EL (cell line): Measurements from ENCODE around the gene ADCY9.
A peak's percentile ranks its signal among the peaks of the same experiment; 100 is the strongest.

Experiments
- DNase-seq: peaks from one replicate; pipeline ENCODE4 v3.0.0-alpha.2; 2016

ADCY9 gene

DNA sequence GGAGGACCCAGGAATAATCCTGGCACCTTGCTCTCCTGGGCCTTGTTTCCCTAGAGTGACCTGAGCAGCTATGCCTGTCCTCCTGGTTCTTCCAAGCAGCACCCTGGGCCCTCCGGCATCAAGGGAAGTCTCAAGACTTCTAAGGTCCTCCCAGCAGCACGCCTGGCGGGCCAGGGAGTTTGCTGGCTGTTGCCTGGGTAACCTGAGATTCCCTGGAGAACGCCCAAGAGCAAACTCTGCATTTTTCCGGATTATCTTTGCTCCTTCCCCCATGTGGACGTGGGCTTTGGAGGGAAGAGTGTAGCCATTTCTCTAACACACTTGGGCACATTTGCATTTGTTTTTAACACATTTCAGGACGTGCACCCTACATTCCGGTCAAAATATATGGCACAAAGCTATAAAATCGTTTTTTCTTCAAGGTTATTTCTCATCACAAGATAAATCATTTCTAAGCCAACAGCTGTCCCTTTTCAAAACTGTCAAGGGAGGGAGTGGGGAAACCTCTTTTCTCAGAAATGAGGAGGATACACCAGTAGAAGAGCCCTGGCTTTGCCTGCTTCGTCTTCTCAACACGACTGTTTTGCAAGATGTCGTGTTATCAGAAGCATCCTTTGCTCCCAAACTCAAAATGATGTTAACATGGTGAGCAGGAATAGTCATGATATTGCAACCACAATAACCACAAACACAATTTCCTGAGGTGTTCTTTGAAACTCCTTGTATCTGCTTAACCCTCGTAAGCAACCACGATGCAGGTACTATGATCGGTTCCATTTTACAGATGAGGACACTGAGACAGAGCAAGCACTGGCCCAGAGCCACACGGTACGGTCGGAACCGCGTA is 116.5 kb downstream of the ADCY9 start:
- DNase-seq, result peak; percentile 64

DNA sequence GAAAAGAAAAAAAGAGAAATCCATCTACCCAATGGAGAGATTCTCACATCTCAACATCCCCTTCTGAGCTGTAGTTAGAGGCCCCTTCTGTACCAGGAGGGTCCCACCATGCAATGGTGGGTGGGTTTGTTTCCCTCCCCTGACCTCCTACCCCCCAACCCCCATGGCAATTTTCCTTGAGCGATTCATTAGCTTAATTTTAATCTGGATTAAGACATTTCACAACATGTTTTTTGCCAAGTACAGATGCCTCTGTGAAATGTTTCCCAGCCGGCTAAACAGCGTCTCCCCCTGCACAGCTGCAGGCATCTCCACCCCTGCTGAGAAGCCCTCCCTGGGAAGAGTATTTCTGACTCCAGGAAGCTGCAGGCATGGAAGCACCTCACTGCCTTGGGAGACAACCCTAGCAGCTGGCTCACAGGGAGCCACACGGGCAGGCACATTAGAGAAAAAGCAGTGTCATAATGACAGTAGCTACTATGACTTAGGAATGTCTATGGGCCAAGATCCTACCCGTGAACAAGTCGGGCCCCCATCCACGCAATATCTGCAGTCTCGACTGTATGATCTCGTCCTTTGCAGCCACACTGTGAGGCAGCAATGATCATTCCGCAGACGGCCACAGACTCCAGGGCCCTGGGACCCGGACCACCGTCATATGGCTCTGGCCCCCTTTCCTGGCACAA is 117.3 kb downstream of the ADCY9 start:
- peak; percentile 65 for DNase-seq

DNA sequence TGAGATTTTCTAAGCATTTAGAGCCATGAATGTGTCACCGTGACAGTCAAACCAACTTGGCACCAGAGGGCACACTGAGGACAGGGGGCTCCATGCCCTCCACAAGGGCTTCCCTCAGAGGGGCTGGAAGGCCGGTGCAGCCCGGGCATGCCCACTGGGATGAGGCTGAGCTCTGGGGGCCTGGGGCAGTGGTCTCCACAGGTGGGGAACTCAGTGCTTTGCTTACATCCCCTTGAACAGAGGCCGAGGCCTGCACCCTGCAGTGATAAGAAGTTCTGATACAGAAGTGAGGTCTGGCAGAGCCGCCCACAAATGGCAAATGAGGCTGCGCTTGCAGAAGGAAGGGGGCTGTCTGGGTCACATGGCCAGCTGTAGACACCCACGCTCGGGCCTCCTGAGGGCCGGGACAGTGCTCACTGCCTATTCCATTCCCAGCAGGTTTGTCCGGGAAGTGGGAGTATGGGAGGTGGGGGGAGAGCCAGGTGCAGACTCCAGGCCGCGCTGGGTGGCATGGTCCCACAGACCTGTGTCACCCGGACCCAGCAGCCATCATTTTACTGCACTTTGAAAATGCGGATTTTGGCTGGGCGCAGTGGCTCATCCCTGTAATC is 118.9 kb downstream of the ADCY9 start:
- no peak for DNase-seq

DNA sequence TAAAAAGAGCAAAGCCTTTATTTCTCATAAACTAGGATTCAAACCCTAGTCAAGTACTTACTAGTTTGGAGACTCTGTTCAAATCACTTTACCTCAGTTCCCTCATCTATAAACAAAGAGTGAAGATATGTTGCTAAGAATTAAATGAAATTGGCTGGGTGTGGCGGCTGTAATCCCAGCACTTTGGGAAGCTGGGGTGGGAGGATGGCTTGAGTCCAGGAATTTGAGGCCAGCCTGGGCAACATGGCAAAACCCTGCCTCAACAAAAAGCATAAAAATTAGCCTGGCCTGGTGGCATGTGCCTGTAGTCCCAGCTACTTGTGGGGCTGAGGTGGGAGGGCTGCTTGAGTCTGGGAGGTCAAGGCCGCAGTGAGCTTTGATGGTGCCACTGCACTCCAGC is 121.2 kb downstream of the ADCY9 start:
- no peak for DNase-seq

DNA sequence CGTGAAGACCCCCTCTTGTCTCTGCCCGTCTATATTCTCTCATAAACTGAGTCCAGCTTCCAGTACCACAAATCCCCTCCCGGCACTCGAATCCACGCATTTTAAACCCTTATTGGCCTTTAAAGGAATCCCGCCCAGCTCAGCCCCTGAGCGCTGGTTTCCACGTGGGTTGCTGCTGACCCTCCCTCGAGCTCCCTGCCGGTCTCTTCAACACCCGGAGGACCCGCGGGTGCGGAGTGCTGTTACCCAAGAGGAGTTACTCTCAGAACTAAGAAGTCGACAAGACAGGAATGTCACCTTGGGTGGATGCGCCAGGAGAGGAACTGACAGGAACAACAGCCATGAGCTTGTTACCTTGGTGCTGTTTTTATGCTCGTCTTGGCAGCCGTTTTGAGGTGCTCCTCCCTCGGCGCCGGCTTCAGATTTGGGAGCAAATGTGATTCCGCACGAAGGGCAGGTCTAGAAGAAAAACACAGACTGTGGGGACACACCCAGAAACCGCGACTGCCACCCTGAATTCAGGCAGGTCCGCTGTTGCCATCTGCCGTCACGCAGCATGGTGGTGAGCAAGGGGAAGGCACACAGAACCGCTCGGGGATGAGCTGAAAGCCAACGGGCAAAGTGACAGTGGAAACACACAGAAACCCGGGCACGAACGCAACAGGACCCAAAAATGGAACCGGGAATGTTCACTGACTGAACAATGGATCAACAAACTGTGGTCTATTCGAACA is 123.0 kb downstream of the ADCY9 start:
- DNase-seq, result no peak

DNA sequence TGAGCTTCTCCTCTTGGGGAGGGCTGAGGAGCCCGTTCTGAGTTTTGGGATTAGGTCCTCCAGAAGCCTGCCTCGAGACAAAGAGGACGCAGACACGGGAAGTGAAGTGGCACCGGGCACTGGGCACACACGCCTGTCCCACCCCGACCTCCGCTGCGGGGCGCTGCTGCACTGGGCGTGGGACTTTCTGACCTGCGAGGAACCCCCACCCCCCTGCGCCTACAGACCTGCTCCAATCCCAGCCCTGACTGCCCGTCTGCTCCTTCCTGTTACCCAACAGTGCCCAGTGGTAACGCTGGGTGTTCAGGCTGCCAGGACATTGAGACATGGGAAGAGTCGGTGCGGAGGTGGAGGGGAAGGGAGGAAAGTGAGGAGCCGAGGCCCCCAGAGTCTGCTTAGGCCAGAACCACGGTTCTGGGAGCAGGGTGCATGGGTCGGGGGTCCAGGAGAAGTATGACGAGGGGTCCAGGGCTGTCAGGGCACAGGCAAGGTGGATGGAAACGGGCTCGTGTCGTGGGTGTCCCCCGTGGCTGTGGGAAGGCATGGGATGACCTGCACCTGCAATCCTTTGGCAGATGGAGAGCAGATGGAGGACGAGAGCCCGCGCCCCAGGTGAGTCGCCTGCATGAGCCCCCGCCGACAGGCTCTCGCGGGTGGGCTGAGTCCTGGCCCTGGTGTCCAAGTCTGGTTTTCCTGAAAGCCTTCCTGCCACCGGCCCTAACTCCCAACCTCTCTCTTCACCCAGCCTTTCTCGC is 123.8 kb downstream of the ADCY9 start:
- no peak for DNase-seq

DNA sequence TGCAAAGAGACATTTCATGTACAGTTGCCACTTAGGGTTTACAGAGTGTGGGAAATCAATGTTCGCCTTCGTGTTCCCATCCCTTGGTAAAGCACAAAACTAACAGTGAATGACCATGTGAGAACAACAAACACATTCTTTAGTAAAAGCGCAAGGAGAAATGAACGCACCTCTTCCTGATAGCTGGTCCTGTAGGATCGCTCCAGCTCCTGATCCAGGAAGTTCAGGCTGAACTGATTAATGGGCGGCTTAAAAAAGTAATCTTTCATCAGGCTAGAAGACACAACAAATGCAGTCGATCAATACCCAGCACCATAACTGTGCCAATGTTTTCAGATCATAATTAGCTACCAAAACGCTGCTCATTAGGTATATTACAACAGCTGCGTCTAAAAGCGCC is 127.4 kb downstream of the ADCY9 start:
- DNase-seq, result no peak

DNA sequence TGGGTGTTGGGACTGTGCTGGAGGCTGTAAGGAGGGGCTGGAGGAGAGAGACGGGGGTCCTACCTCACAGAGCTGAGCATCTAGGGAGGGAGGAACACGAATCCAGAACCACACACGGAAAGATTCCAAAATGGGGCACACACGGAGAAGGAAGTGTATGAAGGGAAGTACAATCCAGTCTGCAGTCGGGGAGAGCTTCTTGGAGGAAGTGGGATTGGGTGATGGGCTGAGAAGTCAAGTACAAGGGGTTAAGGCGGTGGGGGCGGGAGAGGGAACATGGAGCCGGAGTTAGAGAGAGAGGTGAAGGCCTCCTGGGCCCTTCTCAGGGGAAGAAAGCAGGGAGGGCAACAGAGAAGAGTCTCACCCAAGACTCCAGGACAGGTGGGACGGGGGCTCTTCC is 128.2 kb downstream of the ADCY9 start:
- no peak for DNase-seq

DNA sequence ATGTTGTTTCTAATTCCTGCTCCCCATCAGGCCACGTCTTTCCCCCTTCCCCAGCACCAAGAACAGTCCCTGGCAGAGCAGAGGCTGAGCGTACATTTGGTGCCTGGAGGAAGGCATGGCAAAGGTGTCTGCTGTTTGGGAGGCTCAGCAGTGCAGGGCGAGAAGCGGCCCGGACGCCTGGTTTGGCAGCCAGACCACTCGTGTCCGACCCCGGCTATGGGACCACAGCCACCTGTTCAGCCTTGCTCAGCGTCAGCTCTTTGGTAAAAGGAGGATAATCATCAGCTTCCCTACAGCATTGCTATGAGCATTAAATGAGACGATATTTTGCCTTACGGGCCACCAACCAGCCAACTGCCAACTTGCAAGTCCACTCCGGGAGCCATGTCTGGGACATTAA is 129.0 kb downstream of the ADCY9 start:
- DNase-seq, result no peak

DNA sequence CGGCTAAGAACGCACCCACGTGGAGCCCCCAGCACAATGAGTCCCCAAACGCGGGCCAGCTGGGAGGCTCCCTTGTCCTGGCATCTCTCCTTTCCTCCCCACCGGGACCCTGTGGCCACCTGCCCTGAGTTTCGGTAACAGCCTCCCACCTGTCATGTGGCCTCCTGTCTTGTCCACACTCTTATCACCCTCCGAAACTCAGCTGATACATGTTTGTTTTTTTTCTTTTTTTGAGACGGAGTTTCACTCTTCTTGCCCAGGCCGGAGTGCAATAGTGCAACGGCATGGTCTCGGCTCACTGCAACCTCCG is 130.1 kb downstream of the ADCY9 start:
- DNase-seq, result no peak

DNA sequence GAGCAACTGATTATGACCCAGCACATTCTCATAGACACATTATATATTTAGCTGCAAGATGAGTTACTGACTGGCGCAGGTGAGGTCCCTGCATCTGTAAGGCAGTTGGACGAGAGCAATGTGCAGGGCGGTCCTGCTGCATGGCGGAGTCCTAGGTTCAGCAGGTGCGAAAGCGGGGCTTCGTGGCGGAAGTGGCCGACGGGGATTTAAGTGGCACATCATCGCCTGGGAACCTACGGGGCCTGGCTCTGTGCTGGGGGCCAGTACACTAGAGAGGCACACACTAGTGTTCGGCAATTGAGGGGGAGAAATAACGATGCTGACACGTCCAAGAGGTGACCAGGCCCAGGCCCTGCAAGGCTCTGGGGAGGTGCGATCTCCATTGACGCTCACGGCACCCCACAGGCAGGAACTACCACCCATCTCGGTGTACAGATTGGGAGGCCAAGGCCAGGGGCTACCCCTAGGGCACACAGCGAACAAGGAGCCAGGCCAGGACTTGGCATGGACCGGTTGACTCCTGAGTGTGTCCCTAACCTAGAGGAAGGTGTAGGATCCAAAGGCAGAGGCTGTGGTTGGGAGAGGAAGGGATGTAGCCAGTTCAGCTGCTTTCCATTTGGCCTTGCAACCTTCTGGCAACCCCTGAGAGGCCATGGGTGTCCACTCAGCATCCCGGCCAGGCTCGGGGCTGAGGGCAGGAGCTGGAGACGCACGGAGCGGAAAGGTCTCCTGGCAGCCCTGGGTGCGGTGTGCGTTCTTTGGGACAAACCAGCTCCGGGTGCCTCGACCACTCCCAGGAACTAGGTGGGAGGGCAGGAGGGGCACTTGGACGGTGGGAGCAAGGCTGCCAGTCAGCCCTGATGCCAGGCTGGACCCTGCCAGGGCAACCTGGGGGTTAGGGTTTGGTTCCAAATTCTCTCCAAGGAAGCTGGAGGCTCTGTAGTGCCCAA is 131.9 kb downstream of the ADCY9 start:
- no peak for DNase-seq

DNA sequence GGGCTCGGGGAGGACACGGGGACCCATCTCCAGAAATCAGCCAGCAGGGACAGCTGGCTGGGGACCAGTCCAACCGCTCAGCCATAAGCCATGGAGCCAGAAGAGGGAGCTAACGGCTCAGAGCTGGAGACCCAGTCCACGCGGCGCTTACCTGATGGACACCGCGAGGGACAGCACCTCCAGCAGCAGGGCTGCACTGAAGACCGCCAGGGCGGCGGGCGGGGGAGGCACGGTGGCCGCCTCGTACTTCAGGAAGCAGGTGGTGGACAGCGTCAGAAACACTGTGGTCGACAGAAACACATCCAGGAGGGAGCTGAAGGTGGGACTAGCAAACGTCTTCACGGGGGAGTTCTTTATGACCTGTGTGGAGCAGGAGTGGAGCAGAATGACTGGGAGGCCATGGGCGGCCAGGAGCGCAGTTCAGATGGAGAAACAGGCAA is 133.1 kb downstream of the ADCY9 start:
- DNase-seq, result peak; percentile 48

DNA sequence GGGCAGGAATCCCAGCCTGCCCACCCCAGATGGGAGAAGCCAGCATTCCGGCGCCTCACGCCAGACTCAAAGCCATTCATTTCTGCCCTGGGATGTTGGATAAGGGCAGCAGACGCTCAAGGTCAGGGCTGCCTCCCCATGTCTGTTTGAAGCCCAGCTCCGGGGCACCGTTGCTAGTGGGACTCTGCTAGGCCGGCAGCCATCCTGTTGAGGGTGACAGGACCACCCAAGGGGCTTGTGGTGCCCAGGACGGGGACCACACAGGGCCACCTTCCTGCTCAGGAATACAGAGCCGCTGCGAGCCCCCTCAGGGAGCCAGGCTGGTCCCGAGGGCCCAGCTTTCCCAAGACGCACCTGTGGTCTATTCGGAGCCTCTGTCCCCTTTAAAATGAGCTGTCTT is 134.0 kb downstream of the ADCY9 start:
- no peak for DNase-seq

DNA sequence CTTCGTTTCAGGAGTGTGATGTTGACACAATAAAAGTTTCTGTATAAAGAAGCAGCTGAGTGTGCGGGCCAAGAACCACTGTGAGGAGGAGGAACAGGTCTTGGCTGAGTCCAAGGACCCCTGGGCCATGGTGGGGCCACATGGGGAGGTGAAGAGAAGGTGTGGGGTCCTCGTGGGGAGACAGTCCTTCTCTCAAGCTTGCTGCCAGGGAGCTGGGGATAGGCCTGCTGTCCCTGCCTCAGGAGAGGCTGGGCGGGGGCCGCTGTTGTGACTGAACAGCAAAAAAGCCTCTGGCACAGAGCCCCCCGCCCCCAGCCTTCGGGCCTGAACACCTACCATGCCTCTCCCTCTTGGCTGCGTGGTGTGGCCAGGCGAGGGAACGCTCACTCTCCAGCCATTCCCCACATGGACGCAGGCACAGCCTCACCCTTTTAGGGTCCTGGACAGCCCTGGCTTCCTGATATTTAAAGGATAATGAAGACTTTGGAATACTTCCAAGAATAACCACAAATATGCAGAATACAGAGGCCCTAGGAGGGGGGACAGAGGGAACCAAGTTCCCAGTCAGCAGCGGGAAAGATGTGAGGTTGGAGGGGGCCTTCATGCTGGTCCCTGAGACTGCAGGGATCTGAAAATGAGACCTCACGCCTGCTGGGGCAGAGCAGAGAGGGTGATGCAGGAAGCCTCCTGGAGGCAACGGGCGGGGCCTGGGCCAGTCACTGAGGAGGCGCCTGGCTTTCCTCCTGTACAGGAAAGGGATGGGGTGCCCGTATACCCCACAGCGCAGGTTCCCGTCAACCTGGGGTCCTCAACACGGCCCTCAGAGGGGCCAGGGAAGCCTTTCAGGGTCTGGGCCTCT is 135.8 kb downstream of the ADCY9 start:
- peak; percentile 87 for DNase-seq

DNA sequence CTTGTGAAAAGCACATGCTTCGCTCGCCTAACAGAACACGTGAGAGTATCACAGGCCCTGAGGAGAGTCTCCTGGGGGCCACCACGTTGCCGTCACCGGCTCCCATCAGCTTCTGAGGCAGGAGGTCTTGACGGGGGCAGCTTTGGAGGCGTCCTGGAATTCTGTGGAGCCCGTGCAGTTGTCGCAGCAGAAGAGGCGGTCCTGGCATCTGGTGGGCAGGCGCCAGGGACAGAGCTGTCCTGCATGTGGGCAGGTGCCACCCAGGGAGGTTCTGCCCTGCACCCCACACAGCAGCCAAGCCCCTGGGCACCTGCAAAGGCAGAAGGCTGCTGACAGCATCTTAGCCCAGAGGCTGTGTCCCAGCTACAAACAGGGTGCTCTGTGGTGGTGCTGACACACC is 136.7 kb downstream of the ADCY9 start:
- no peak for DNase-seq

DNA sequence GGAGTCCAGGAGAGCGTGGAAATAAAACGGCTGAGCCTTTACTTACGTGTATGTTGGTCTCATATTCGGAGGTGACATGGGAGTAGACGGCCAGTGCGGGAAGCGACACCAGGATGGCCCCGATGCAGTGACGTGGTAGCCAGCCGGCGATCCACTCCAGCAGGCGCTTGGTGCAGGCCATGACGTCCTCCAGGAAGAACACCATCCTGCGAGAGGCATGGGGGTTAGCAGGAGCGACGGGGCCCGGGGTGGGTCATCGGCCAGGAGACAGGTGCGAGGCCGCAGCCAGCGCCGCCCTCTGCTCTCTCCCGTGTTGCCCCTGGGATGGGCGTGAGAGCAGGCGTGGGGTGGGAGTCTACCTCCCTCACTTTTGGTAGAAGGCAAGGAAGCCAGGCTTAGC is 137.2 kb downstream of the ADCY9 start:
- no peak for DNase-seq

DNA sequence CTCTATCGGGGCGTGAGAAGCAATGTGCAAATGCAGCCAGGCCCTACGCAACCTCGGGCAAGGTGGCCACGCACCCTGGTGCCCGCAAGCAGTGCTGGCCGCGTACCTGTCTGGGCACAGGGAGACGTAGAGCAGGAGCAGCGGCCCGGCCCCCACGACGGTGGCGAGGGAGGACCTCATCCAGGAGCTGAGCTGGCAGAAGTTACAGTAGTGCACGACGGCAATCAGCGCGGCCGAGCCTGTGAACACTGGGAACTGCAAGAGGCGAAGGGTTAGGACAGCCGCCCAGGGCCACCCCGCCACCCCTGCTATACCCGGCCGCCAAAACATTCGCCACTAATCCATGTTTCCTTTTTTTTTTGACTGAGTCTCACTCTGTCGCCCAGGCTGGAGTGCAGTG is 138.9 kb downstream of the ADCY9 start:
- DNase-seq, result no peak

DNA sequence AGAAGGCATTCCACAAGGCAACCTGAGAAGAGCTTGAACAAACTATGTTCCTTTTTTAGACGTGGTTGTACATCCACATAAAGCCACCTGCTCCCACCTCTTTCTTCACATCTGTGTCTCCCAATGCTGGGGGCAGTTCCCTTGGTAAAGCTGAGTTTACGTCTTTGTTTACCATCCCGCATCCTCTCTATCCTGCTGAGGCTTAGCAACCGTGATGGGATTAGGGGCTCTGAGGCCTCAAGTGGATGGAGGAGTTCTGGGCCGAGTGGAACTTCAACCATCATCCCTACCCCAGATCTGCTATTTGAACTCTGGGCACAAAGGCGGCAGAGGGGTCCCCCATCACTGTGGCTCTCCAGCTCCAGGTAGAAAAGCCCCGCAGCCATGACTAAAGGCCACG is 141.5 kb downstream of the ADCY9 start:
- no peak for DNase-seq

DNA sequence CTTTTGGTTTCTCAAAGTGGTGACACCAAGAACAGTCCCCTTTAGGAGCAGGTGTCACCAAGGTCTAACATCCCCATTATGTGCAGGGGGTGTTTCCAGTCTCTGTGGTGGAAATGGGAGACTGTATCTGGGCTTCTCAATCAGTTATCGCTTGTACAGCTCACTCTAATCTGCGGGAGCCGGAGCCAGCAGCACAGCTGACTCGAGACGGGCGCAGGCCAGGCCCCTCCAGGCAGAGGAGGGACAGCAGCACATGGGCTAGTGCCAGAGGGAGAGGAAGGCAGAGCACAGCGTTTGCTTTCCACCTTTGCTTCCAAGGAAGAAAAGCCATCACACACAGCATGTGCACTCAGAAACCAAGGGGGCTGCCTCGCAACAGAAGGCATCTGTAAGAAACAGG is 144.5 kb downstream of the ADCY9 start:
- peak; percentile 32 for DNase-seq

DNA sequence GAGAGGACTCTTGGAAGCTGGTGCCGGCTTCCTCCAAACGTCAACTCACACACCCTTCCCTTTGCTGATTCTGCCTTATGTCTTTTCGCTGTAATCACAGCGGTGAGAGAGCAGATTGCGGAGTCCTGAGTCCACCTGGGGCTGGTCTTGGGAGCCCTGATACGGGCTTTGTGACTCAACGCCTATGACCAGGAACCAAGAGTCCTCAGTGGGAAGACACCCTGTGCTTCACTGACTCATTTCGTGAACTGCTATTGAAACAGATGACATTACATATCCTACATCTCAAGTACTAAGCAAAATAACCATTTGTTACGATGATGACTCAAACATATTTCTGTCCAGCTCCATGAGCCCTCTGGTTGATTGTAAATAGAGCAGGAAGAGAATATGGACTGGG is 145.0 kb downstream of the ADCY9 start:
- peak; percentile 88 for DNase-seq

DNA sequence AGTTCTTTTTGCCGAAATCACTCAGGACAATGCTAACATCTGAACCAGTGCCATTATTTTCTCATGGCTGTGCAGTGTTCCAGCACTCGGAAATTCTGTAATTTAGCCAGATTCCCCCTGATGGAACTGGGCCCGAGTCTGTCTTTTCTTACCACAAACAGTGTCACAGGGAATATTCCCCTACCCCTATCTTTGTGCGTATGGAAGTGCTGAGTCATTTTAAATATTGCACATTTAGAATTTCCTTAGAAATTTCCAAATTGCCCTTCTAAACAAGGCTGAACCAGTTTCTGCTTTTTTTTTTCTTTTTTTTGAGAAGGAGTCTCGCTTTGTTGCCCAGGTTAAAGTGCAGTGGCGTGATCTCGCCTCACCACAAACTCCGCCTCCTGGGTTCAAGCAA is 147.7 kb downstream of the ADCY9 start:
- no peak for DNase-seq
